GM10248 (cell line): ENCODE results near the gene CFAP65.

Source experiments
- CTCF ChIA-PET: fragments of 300-600 bp; sonication (Branson Sonifier 250); formaldehyde crosslinking; extraction: SDS; loops from one replicate; lab custom pipeline; 2021; ENCODE audit warnings: antibody characterized with exemption; lab: Yijun Ruan, JAX
- POLR2A ChIA-PET: fragments of 350-650 bp; sonication (Branson Sonifier 250); formaldehyde crosslinking; extraction: SDS; loops from one replicate; lab custom pipeline; 2020; ENCODE audit warnings: antibody characterized with exemption; lab: Yijun Ruan, JAX
- DNase-seq: peaks from one replicate; pipeline ENCODE4 v3.0.0; 2012; ENCODE audit errors: extremely low spot score
- CTCF ChIP-seq: IDR thresholded peaks from 2 replicates; pipeline ENCODE4 v1.5.1; 2012; ENCODE audit warnings: mild to moderate bottlenecking, low read depth; ENCODE audit errors: extremely low read depth, missing control alignments, control extremely low read depth

CFAP65 gene

GRCh38 chr2:218959761-218960308 lies 81.5 kb downstream of the CFAP65 start:
- CTCF ChIA-PET, result interaction anchor here (0.7 to 15.3 kb wide), 10 partner anchors 8 to 144 kb away, joined by 3 to 92 read pairs (median 4); partner anchors contain the start of gene IHH
- POLR2A ChIA-PET, result no interaction called here
- DNase-seq, result peak; percentile 32
- no peak for TF ChIP-seq CTCF

GRCh38 chr2:218959141-218959731 lies 82.1 kb downstream of the CFAP65 start, which contains the start of gene CDK5R2:
Gene CDK5R2 (plus strand): TSS chr2:218959666. CDS start chr2:218959821, 155 bp downstream.
- CTCF ChIA-PET, result interaction anchor here (0.5 to 15.3 kb wide), 11 partner anchors 8 to 144 kb away, joined by 3 to 92 read pairs (median 3); partner anchors contain the start of gene IHH
- POLR2A ChIA-PET, result no interaction called here
- DNase-seq, result peak; percentile 99
- TF ChIP-seq CTCF, result no peak

- ChIA-PET POLR2A (no interaction called here), CTCF (interaction anchor here (0.9 to 15.3 kb wide), 7 partner anchors 17 to 161 kb away, joined by 3 to 92 read pairs (median 4); no protein-coding TSS in a partner anchor)
- DNase-seq, result no peak
- no peak for TF ChIP-seq CTCF
Observed at GRCh38 chr2:218958276-218958675, 83.0 kb downstream of the CFAP65 start.

GRCh38 chr2:218957671-218958070 lies 83.6 kb downstream of the CFAP65 start:
- ChIA-PET CTCF (interaction anchor here (0.9 to 15.3 kb wide), 6 partner anchors 22 to 162 kb away, joined by 3 to 92 read pairs (median 4); no protein-coding TSS in a partner anchor), POLR2A (no interaction called here)
- no peak for TF ChIP-seq CTCF
- DNase-seq, result no peak

GRCh38 chr2:218956039-218956438 lies 85.3 kb downstream of the CFAP65 start:
- ChIA-PET POLR2A (no interaction called here), CTCF (interaction anchor here (1.5 to 15.3 kb wide), 2 partner anchors 23 to 58 kb away, joined by 3 to 92 read pairs; no protein-coding TSS in a partner anchor)
- DNase-seq, result no peak
- TF ChIP-seq CTCF, result no peak

GRCh38 chr2:218954541-218955300 lies 86.6 kb downstream of the CFAP65 start:
- ChIA-PET CTCF (interaction anchor here (1.5 to 15.3 kb wide), 2 partner anchors 25 to 57 kb away, joined by 3 to 92 read pairs; no protein-coding TSS in a partner anchor), POLR2A (no interaction called here)
- no peak for TF ChIP-seq CTCF
- DNase-seq, result no peak
